ENCODE measurements around the gene ODF2L. TPM values are rescaled to one million over a fixed set of nuclear protein-coding genes. Genes with fewer than 3 reads are reported as not detected.

ODF2L gene
- total and polyA plus RNA-seq, 9 of the 15 experiments (the other 6 are each of a cell fraction or from before 2014, with no cell fraction given), result 2.2 to 6.0 (median 4.7) TPM

- ChIA-PET POLR2A (interaction anchor here (1.2 kb wide), 1 partner anchor 11 kb away, joined by 4 read pairs; no protein-coding TSS in a partner anchor), CTCF (ENCODE audit: low intra/inter-chr PET ratio) (no interaction called here)
- no peaks in the 10 kb centered on the region for H3K4me1 ChIP-seq (replicated peaks in 1 of 2; ENCODE audit: control insufficient read depth in 2 of 2, insufficient read depth in 2 of 2, low read length in 2 of 2)
- DNase-seq (ENCODE audit: extremely low read depth in 1 of 4, low spot score in 3 of 4) (no peak), FAIRE-seq (no peak), ATAC-seq (peak; percentile 62; the same call in 2 of the 3 replicates)
- no peaks in the 10 kb centered on the region for H3K79me2 ChIP-seq (ENCODE audit: control insufficient read depth, insufficient read depth, low read length)
- TF ChIP-seq CTCF (IDR thresholded peaks at IDR 0.05 in 2 of 3, conservative IDR thresholded peaks at IDR 0.05 in 1 of 3; ENCODE audit: insufficient read depth in 2 of 3, low read depth in 1 of 3, low read length in 3 of 3), result 0 out of 6 replicates have a peak, but pooled peaks of 1 of the 3 experiments have one; percentile 6
- no peak for TF ChIP-seq DPF2 (IDR thresholded peaks at IDR 0.05)
- no peak overlapping the region for H3K9ac ChIP-seq (ENCODE audit: insufficient read depth in 1 of 2, low read depth in 2 of 2, low read length in 2 of 2)
- H3K4me2 ChIP-seq (ENCODE audit: insufficient read depth, low read length), result no peak overlapping the region
- H3K27me3 ChIP-seq (ENCODE audit: control insufficient read depth in 2 of 2, insufficient read depth in 2 of 2, low read length in 2 of 2), result no peaks in the 10 kb centered on the region
- H3K9me1 ChIP-seq (ENCODE audit: control insufficient read depth, insufficient read depth, low read length), result no peaks in the 10 kb centered on the region
- H3K27ac ChIP-seq (ENCODE audit: extremely low read depth, low read depth, low read length), result no peak overlapping the region
- intact Hi-C loops (cut with micrococcal nuclease), result no loop called here
- in situ Hi-C loops (cut with MboI), result no loop called here
- H3K36me3 ChIP-seq (ENCODE audit: control insufficient read depth, insufficient read depth, low read length), result no peaks in the 10 kb centered on the region
- no peak overlapping the region for H2AFZ ChIP-seq (ENCODE audit: low read depth, low read length)
- no peaks in the 10 kb centered on the region for H4K20me1 ChIP-seq (replicated peaks; ENCODE audit: control insufficient read depth, insufficient read depth, low read length)
- H3K4me3 ChIP-seq, result no peak overlapping the region
- no TSS peak for BruUV-seq (replicated peaks)
- H3K9me3 ChIP-seq (replicated peaks; ENCODE audit: control insufficient read depth, insufficient read depth, low read depth, low read length), result no peaks in the 10 kb centered on the region
- 25% methylated on average over 4 of the region's 4 CpGs for WGBS (ENCODE audit: insufficient coverage, low coverage, missing lambda C conversion rate)
Observed at GRCh38 chr1:86362807-86363206, 33.3 kb downstream of the ODF2L start.

- DNase-seq (ENCODE audit: extremely low read depth in 1 of 4, low spot score in 3 of 4), result no peak
- 11% methylated on average over 5 of the region's 5 CpGs for WGBS (ENCODE audit: insufficient coverage, low coverage, missing lambda C conversion rate)
- Histone ChIP-seq H3K79me2 (ENCODE audit: control insufficient read depth, insufficient read depth, low read length) (no peaks in the 10 kb centered on the region), H3K4me1 (replicated peaks in 1 of 2; ENCODE audit: control insufficient read depth in 2 of 2, insufficient read depth in 2 of 2, low read length in 2 of 2) (no peaks in the 10 kb centered on the region), H3K4me3 (no peak overlapping the region), H3K27ac (ENCODE audit: extremely low read depth, low read depth, low read length) (no peak overlapping the region), H3K9me3 (replicated peaks; ENCODE audit: control insufficient read depth, insufficient read depth, low read depth, low read length) (no peaks in the 10 kb centered on the region), H3K4me2 (ENCODE audit: insufficient read depth, low read length) (no peak overlapping the region), H3K36me3 (ENCODE audit: control insufficient read depth, insufficient read depth, low read length) (no peaks in the 10 kb centered on the region), H4K20me1 (replicated peaks; ENCODE audit: control insufficient read depth, insufficient read depth, low read length) (no peaks in the 10 kb centered on the region), H3K9ac (ENCODE audit: insufficient read depth in 1 of 2, low read depth in 2 of 2, low read length in 2 of 2) (no peak overlapping the region), H2AFZ (ENCODE audit: low read depth, low read length) (no peak overlapping the region), H3K9me1 (ENCODE audit: control insufficient read depth, insufficient read depth, low read length) (no peaks in the 10 kb centered on the region), H3K27me3 (ENCODE audit: control insufficient read depth in 2 of 2, insufficient read depth in 2 of 2, low read length in 2 of 2) (no peaks in the 10 kb centered on the region)
- no peak for ATAC-seq
- ChIA-PET CTCF (ENCODE audit: low intra/inter-chr PET ratio) (no interaction called here), POLR2A (no interaction called here)
- in situ Hi-C loops (cut with MboI) (no loop called here), intact Hi-C loops (cut with micrococcal nuclease) (loop anchor here (2.0 kb wide), 1 partner anchor 1049 kb away; no protein-coding TSS in a partner anchor)
- TF ChIP-seq IRF2 (CRISPR knock-in tag; IDR thresholded peaks at IDR 0.05) (no peak), CEBPG (CRISPR knock-in tag; IDR thresholded peaks at IDR 0.05) (no peak), CEBPG (tag; conservative IDR thresholded peaks at IDR 0.05 in 1 of 2, IDR thresholded peaks at IDR 0.05 in 1 of 2) (no peak), NFATC3 (IDR thresholded peaks at IDR 0.05) (no peak), NONO (IDR thresholded peaks at IDR 0.05; ENCODE audit: low read depth in 2 of 2, low read length in 1 of 2) (no peak), SRSF3 (IDR thresholded peaks at IDR 0.05; ENCODE audit: insufficient read depth, low read length) (no peak), RBM25 (IDR thresholded peaks at IDR 0.05; ENCODE audit: low read depth, low read length, severe bottlenecking) (no peak), ATF7 (IDR thresholded peaks at IDR 0.05) (no peak), HDAC1 (IDR thresholded peaks at IDR 0.05) (no peak)
- FAIRE-seq, result no peak
- no TSS peak for BruUV-seq (replicated peaks)
Observed at GRCh38 chr1:86357796-86358195, 38.3 kb downstream of the ODF2L start.
